ENCODE measurements around the gene CHIC1.

The CHIC1 gene

DNA sequence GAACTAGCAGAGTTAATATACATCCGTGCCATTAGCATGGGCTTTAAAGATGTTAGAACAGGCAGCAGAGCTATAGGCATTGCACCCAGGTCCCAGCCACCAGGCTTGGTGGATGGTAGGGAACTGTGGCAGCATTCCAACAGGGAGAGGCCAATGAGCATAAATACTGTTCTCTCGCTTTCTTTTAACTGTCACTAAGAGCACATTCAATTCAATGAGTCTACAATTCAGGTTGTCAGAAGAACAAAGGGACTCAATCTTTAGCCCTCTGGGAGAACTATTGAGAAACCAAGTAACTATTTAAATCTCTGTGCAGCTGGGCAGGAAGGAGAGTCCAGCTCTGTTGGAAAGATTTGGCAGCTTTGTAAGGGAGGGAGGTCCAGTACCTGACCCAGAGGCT lies 165.6 kb downstream of the CHIC1 start:
- DNase-seq (ENCODE audit: low spot score) (no peak), FAIRE-seq (no peak)
